Activated CD4-positive, alpha-beta T cell treated with anti-CD3 and anti-CD28 coated beads, Interleukin-2, amount 50 U/mL, for 48 hours (primary cell): ENCODE data around the gene SKAP2.

Experiments
- DNase-seq, 2 experiments: peaks; one replicate each; pipeline ENCODE4 v3.0.0-alpha.2; 2020

SKAP2 gene

GRCh38 chr7:26658389-26659084, 205.9 kb downstream of the SKAP2 start:
- DNase-seq = no peak

GRCh38 chr7:26657686-26658388, 206.6 kb downstream of the SKAP2 start:
- no peak for DNase-seq

- DNase-seq = no peak
These were observed 207.2 kb downstream of the SKAP2 start for GRCh38 chr7:26657206-26657641.

- no peak for DNase-seq
These were observed 207.7 kb downstream of the SKAP2 start for GRCh38 chr7:26656735-26657134.

GRCh38 chr7:26655781-26656180, 208.6 kb downstream of the SKAP2 start:
- DNase-seq = no peak

- DNase-seq = no peak
These were observed 210.7 kb downstream of the SKAP2 start for GRCh38 chr7:26653430-26654399.

- no peak for DNase-seq
These were observed 211.8 kb downstream of the SKAP2 start for GRCh38 chr7:26652401-26653100.

GRCh38 chr7:26650103-26650502, 214.3 kb downstream of the SKAP2 start:
- no peak for DNase-seq

- no peak for DNase-seq
These were observed 215.0 kb downstream of the SKAP2 start for GRCh38 chr7:26649388-26649787.

- DNase-seq = no peak
These were observed 215.8 kb downstream of the SKAP2 start for GRCh38 chr7:26648554-26648953.

GRCh38 chr7:26646336-26647048, 217.9 kb downstream of the SKAP2 start:
- no peak for DNase-seq

- no peak for DNase-seq
These were observed 219.3 kb downstream of the SKAP2 start for GRCh38 chr7:26645121-26645520.

GRCh38 chr7:26642416-26642815, 222.0 kb downstream of the SKAP2 start:
- no peak for DNase-seq

- no peak for DNase-seq
These were observed 224.7 kb downstream of the SKAP2 start for GRCh38 chr7:26639695-26640094.

- no peak for DNase-seq
These were observed 225.3 kb downstream of the SKAP2 start for GRCh38 chr7:26639111-26639510.

- DNase-seq = no peak
These were observed 226.2 kb downstream of the SKAP2 start for GRCh38 chr7:26638140-26638539.

GRCh38 chr7:26637610-26638009, 226.8 kb downstream of the SKAP2 start:
- DNase-seq = no peak

GRCh38 chr7:26636808-26637207, 227.6 kb downstream of the SKAP2 start:
- no peak for DNase-seq

GRCh38 chr7:26633557-26633956, 230.8 kb downstream of the SKAP2 start:
- DNase-seq = no peak

GRCh38 chr7:26631601-26632000, 232.8 kb downstream of the SKAP2 start:
- no peak for DNase-seq

- DNase-seq = no peak
These were observed 233.3 kb downstream of the SKAP2 start for GRCh38 chr7:26630941-26631580.

GRCh38 chr7:26630361-26630760, 234.0 kb downstream of the SKAP2 start:
- no peak for DNase-seq
